Neural progenitor cell (in vitro differentiated cells): ENCODE data around the gene RPS6KB2. TPM values are rescaled to one million over a fixed set of nuclear protein-coding genes. Genes with fewer than 3 reads are reported as not detected.
"Not testable (repeated sequence)": the region's sequence is repeated elsewhere in the genome, so short reads cannot be mapped to it uniquely, and the experiment has no call there.

Source experiments
- DNase-seq: peaks from one replicate; pipeline ENCODE4 v3.0.0-alpha.2; 2016; ENCODE audit warnings: low spot score
- H2AFZ ChIP-seq: fragments of 200-600 bp; sonication (generic); replicated peaks from 2 replicates; pipeline ENCODE4 v1.6.1; 2016; ENCODE audit warnings: antibody characterized with exemption
- H3F3A ChIP-seq: fragments of 200-600 bp; sonication (generic); 2 replicates; pipeline ENCODE4 v1.6.1; 2016; ENCODE audit warnings: antibody characterized with exemption, low read depth
- H3K27ac ChIP-seq: fragments of 200-600 bp; sonication (generic); 2 replicates; pipeline ENCODE4 v1.5.1; 2016; ENCODE audit warnings: mild to moderate bottlenecking
- H3K27me3 ChIP-seq: fragments of 200-600 bp; sonication (generic); 2 replicates; pipeline ENCODE4 v1.6.1; 2016; ENCODE audit warnings: mild to moderate bottlenecking, moderate library complexity
- H3K36me3 ChIP-seq: fragments of 200-600 bp; sonication (generic); 2 replicates; pipeline ENCODE4 v1.5.1; 2016
- H3K4me1 ChIP-seq: fragments of 200-600 bp; sonication (generic); 2 replicates; pipeline ENCODE4 v1.6.1; 2016; ENCODE audit warnings: mixed run types
- H3K4me2 ChIP-seq: fragments of 200-600 bp; sonication (generic); 2 replicates; pipeline ENCODE4 v1.6.1; 2016
- H3K4me3 ChIP-seq: fragments of 200-600 bp; sonication (generic); 2 replicates; pipeline ENCODE4 v1.5.1; 2016
- H3K79me2 ChIP-seq: fragments of 200-600 bp; sonication (generic); 2 replicates; pipeline ENCODE4 v1.6.1; 2016; ENCODE audit warnings: low read depth
- H3K9ac ChIP-seq: fragments of 200-600 bp; sonication (generic); 2 replicates; pipeline ENCODE4 v1.6.1; 2016
- H3K9me3 ChIP-seq: fragments of 200-600 bp; sonication (generic); 2 replicates; pipeline ENCODE4 v1.5.1; 2016; ENCODE audit warnings: low read depth
- H4K20me1 ChIP-seq: fragments of 200-600 bp; sonication (generic); 2 replicates; pipeline ENCODE4 v1.6.1; 2016; ENCODE audit warnings: low read depth
- H3K27ac Mint-ChIP-seq: 3 replicates; pipeline ENCODE4 v1.8.0; 2021; ENCODE audit warnings: mixed read lengths
- H3K27me3 Mint-ChIP-seq: 2 replicates; pipeline ENCODE4 v1.8.0; 2022; ENCODE audit warnings: low read depth, mild to moderate bottlenecking, inconsistent platforms, moderate library complexity, mixed read lengths; ENCODE audit not compliant: insufficient read depth
- H3K36me3 Mint-ChIP-seq: 3 replicates; pipeline ENCODE4 v1.8.0; 2021; ENCODE audit warnings: mixed read lengths
- H3K4me1 Mint-ChIP-seq: 3 replicates; pipeline ENCODE4 v1.8.0; 2021; ENCODE audit warnings: mixed read lengths
- H3K4me3 Mint-ChIP-seq: 3 replicates; pipeline ENCODE4 v1.8.0; 2021; ENCODE audit warnings: mild to moderate bottlenecking, moderate library complexity, mixed read lengths
- H3K9me3 Mint-ChIP-seq: 3 replicates; pipeline ENCODE4 v1.8.0; 2020; ENCODE audit warnings: mixed read lengths
- CTCF ChIP-seq: fragments of 200-600 bp; sonication (generic); IDR thresholded peaks from 2 replicates; pipeline ENCODE4 v1.5.1; 2017; ENCODE audit warnings: antibody characterized with exemption, mild to moderate bottlenecking
- EZH2 ChIP-seq: fragments of 200-600 bp; sonication (generic); IDR thresholded peaks from 2 replicates; pipeline ENCODE4 v1.6.1; 2017; ENCODE audit warnings: antibody characterized with exemption, mild to moderate bottlenecking, moderate library complexity
- EZH2phosphoT487 ChIP-seq: fragments of 200-600 bp; sonication (generic); IDR thresholded peaks from 2 replicates; pipeline ENCODE4 v1.6.1; 2017; ENCODE audit warnings: antibody characterized with exemption
- total RNA-seq: library from RNA; depleted of rRNA; stranded (reverse); fragments of >200 nt; gene quantifications from 2 replicates; pipeline ENCODE4 v1.2.3, GENCODE V29; 2015; ENCODE audit warnings: low replicate concordance

Gene RPS6KB2
- total RNA-seq, 1 donor from 2014 or later, result 23.7 TPM

GRCh38 chr11:67423466-67423865, 4.8 kb upstream of the RPS6KB2 start:
- H3K9me3 Mint-ChIP-seq, result no peaks in the 10 kb centered on the region
- no peak overlapping the region for H3K4me3 Mint-ChIP-seq
- Histone ChIP-seq H3K36me3 (no peaks in the 10 kb centered on the region), H3K4me1 (peaks cover 10% of the 10 kb centered on the region), H3K27ac (no peak overlapping the region), H2AFZ (no peak overlapping the region), H3F3A (peaks cover 11% of the 10 kb centered on the region), H3K27me3 (peaks cover 21% of the 10 kb centered on the region), H3K9me3 (no peaks in the 10 kb centered on the region), H3K4me2 (no peak overlapping the region), H3K9ac (no peak overlapping the region), H3K79me2 (peaks cover under 1% of the 10 kb centered on the region), H3K4me3 (no peak overlapping the region), H4K20me1 (no peaks in the 10 kb centered on the region)
- peaks cover 28% of the 10 kb centered on the region for H3K4me1 Mint-ChIP-seq
- no peaks in the 10 kb centered on the region for H3K36me3 Mint-ChIP-seq
- no peak for TF ChIP-seq EZH2phosphoT487
- TF ChIP-seq CTCF, result no peak
- TF ChIP-seq EZH2, result no peak
- H3K27ac Mint-ChIP-seq, result no peak overlapping the region
- peaks cover 11% of the 10 kb centered on the region for H3K27me3 Mint-ChIP-seq
- DNase-seq, result no peak

GRCh38 chr11:67423891-67424613, 4.2 kb upstream of the RPS6KB2 start:
- H3F3A ChIP-seq, result peaks cover 11% of the 10 kb centered on the region
- Mint-ChIP-seq H3K27me3 (peaks cover 11% of the 10 kb centered on the region), H3K9me3 (no peaks in the 10 kb centered on the region), H3K27ac (peak overlapping the region; percentile 86), H3K4me3 (no peak overlapping the region), H3K4me1 (peaks cover 28% of the 10 kb centered on the region), H3K36me3 (no peaks in the 10 kb centered on the region)
- no peak for DNase-seq
- no peak overlapping the region for H3K4me2 ChIP-seq
- no peak overlapping the region for H3K9ac ChIP-seq
- H3K27ac ChIP-seq, result no peak overlapping the region
- peaks cover 12% of the 10 kb centered on the region for H3K4me1 ChIP-seq
- H3K4me3 ChIP-seq, result no peak overlapping the region
- H3K79me2 ChIP-seq, result peaks cover 7% of the 10 kb centered on the region
- no peak overlapping the region for H2AFZ ChIP-seq
- no peaks in the 10 kb centered on the region for H3K36me3 ChIP-seq
- H3K9me3 ChIP-seq, result no peaks in the 10 kb centered on the region
- H4K20me1 ChIP-seq, result no peaks in the 10 kb centered on the region
- peaks cover 15% of the 10 kb centered on the region for H3K27me3 ChIP-seq
- no peak for TF ChIP-seq EZH2
- no peak for TF ChIP-seq CTCF
- no peak for TF ChIP-seq EZH2phosphoT487

- Histone ChIP-seq H3K79me2 (peaks cover 12% of the 10 kb centered on the region), H3K4me3 (peak overlapping the region; percentile 99), H2AFZ (peak overlapping the region; percentile 97), H3K9ac (peak overlapping the region; percentile 25), H3K4me2 (peak overlapping the region; percentile 100)
- not testable (repeated sequence) for H3K27ac ChIP-seq, H3K36me3 Mint-ChIP-seq, H3K27me3 ChIP-seq, H3K36me3 ChIP-seq, H3K4me1 ChIP-seq, H3K9me3 Mint-ChIP-seq, H3K9me3 ChIP-seq, H3F3A ChIP-seq, DNase-seq, H4K20me1 ChIP-seq
- Mint-ChIP-seq H3K4me3 (peak overlapping the region; percentile 93), H3K27me3 (peaks cover 13% of the 10 kb centered on the region), H3K4me1 (peaks cover 24% of the 10 kb centered on the region), H3K27ac (peak overlapping the region; percentile 76)
Observed at GRCh38 chr11:67427364-67427859, 882 bp upstream of the RPS6KB2 start.

- Mint-ChIP-seq H3K27me3 (peaks cover 9% of the 10 kb centered on the region), H3K4me1 (peaks cover 17% of the 10 kb centered on the region), H3K9me3 (no peaks in the 10 kb centered on the region), H3K36me3 (peaks cover 9% of the 10 kb centered on the region), H3K27ac (no peak overlapping the region), H3K4me3 (peak overlapping the region; percentile 93)
- Histone ChIP-seq H3K4me3 (peak overlapping the region; percentile 99), H3K36me3 (no peaks in the 10 kb centered on the region), H3K9me3 (no peaks in the 10 kb centered on the region), H3K4me1 (peaks cover 9% of the 10 kb centered on the region), H3K9ac (peak overlapping the region; percentile 94), H4K20me1 (no peaks in the 10 kb centered on the region), H3K79me2 (peaks cover 12% of the 10 kb centered on the region), H3K27ac (no peak overlapping the region), H3K4me2 (peak overlapping the region; percentile 100), H2AFZ (peak overlapping the region; percentile 90), H3F3A (peaks cover 7% of the 10 kb centered on the region), H3K27me3 (no peaks in the 10 kb centered on the region)
- no peak for DNase-seq
- no peak for TF ChIP-seq EZH2phosphoT487
- no peak for TF ChIP-seq EZH2
- TF ChIP-seq CTCF, result no peak
Observed at GRCh38 chr11:67429038-67429668, 859 bp downstream of the RPS6KB2 start.
